H1 (cell line): Measurements from ENCODE around the gene PDXDC1. TPM values are rescaled to one million over a fixed set of nuclear protein-coding genes. Genes with fewer than 3 reads are reported as not detected.

ENCODE experiments used
- CTCF ChIA-PET: fragments of 300-600 bp; sonication (Branson Sonifier 250); formaldehyde crosslinking; loops from one replicate; lab custom pipeline; 2021; ENCODE audit not compliant: partially characterized antibody; lab: Charles Lee
- POLR2A ChIA-PET: fragments of 300-600 bp; sonication (Branson Sonifier 250); formaldehyde crosslinking; loops from one replicate; lab custom pipeline; 2021; ENCODE audit warnings: inconsistent platforms; ENCODE audit not compliant: partially characterized antibody; lab: Charles Lee
- DNase-seq, 2 experiments: peaks; one replicate each; pipeline versions ENCODE4 v3.0.0 to v3.0.0-alpha.2; 2010 to 2022; ENCODE audit warnings: low spot score in 2 of 2, low read depth in 1 of 2, mixed read lengths in 1 of 2
- FAIRE-seq: peaks from 2 replicates; lab custom pipeline; 2011; peaks lifted over from hg19 to GRCh38; lab: Jason Lieb, UNC
- H2AFZ ChIP-seq: 2 replicates; pipeline ENCODE4 v1.8.1; 2012; ENCODE audit warnings: low read length, inconsistent platforms
- H2AK5ac ChIP-seq: 2 replicates; pipeline ENCODE4 v1.6.1; 2013; ENCODE audit warnings: low read depth, low read length
- H2BK120ac ChIP-seq: replicated peaks from 2 replicates; pipeline ENCODE3; 2013; ENCODE audit warnings: low read depth, low read length, inconsistent platforms
- H2BK12ac ChIP-seq: 2 replicates; pipeline ENCODE4 v1.6.1; 2013; ENCODE audit warnings: low read depth, low read length
- H2BK15ac ChIP-seq: 2 replicates; pipeline ENCODE4 v1.6.1; 2013; ENCODE audit warnings: low read length
- H2BK20ac ChIP-seq: 2 replicates; pipeline ENCODE4 v1.6.1; 2013; ENCODE audit warnings: low read length
- H2BK5ac ChIP-seq: 2 replicates; pipeline ENCODE4 v1.6.1; 2013; ENCODE audit warnings: low read depth, low read length
- H3K14ac ChIP-seq: 2 replicates; pipeline ENCODE4 v1.6.1; 2013; ENCODE audit warnings: inconsistent platforms; ENCODE audit not compliant: insufficient read length
- H3K18ac ChIP-seq: 2 replicates; pipeline ENCODE4 v1.6.1; 2013; ENCODE audit warnings: low read length; ENCODE audit errors: extremely low read depth
- H3K23ac ChIP-seq: 2 replicates; pipeline ENCODE4 v1.6.1; 2013; ENCODE audit warnings: inconsistent platforms; ENCODE audit not compliant: insufficient read length
- H3K23me2 ChIP-seq: 2 replicates; pipeline ENCODE4 v1.6.1; 2013; ENCODE audit warnings: low read depth, low read length
- H3K27ac ChIP-seq: 2 replicates; pipeline ENCODE4 v1.6.1; 2011; ENCODE audit warnings: low read depth, low read length, inconsistent platforms
- H3K27me3 ChIP-seq, 4 experiments: replicated peaks in 1 of 4; 1 replicate in 1 of 4; 2 replicates in 3 of 4; pipeline versions ENCODE4 v1.6.1 to v1.8.1; 2011 to 2013; ENCODE audit warnings: low read length in 3 of 4, mild to moderate bottlenecking in 3 of 4, inconsistent platforms in 2 of 4, mixed read lengths in 2 of 4, moderate library complexity in 1 of 4; ENCODE audit not compliant: control insufficient read depth in 3 of 4, insufficient read depth in 3 of 4; ENCODE audit errors: extremely low read depth in 1 of 4
- H3K36me3 ChIP-seq, 4 experiments: 2 replicates each; pipeline versions ENCODE4 v1.6.1 to v1.8.1; 2011 to 2013; ENCODE audit warnings: mild to moderate bottlenecking in 4 of 4, low read length in 3 of 4, moderate library complexity in 2 of 4, control low read depth in 1 of 4, inconsistent platforms in 1 of 4; ENCODE audit not compliant: insufficient read depth in 4 of 4, control insufficient read depth in 2 of 4
- H3K4ac ChIP-seq: replicated peaks from 2 replicates; pipeline ENCODE3; 2013; ENCODE audit warnings: low read length, low read depth, mixed read lengths, inconsistent platforms; ENCODE audit not compliant: insufficient read length
- H3K4me1 ChIP-seq, 4 experiments: replicated peaks in 1 of 4; 1 replicate in 1 of 4; 2 replicates in 3 of 4; pipeline versions ENCODE4 v1.6.1 to v1.8.1; 2011 to 2013; ENCODE audit warnings: low read length in 3 of 4, inconsistent platforms in 2 of 4, mixed read lengths in 1 of 4; ENCODE audit not compliant: insufficient read depth in 4 of 4, control insufficient read depth in 3 of 4
- H3K4me2 ChIP-seq, 2 experiments: 2 replicates each; pipeline versions ENCODE4 v1.6.1 to v1.8.1; 2011 to 2013; ENCODE audit warnings: low read depth in 2 of 2, low read length in 2 of 2, control low read depth in 1 of 2, inconsistent platforms in 1 of 2, mild to moderate bottlenecking in 1 of 2; ENCODE audit not compliant: insufficient read depth in 1 of 2
- H3K4me3 ChIP-seq, 4 experiments: fragments of 200-600, 300-600 bp in 1 of 4; sonication (generic), shearing (Covaris generic), sonication (Bioruptor Twin) in 1 of 4; 2 replicates each; pipeline versions ENCODE4 v1.5.1 to v1.8.1; 2011 to 2016; ENCODE audit warnings: low read length in 4 of 4, low read depth in 3 of 4, control low read depth in 2 of 4, inconsistent platforms in 2 of 4, mild to moderate bottlenecking in 2 of 4, mixed read lengths in 1 of 4, moderate library complexity in 1 of 4; ENCODE audit not compliant: insufficient read depth in 2 of 4; ENCODE audit errors: extremely low read depth in 1 of 4
- H3K56ac ChIP-seq: replicated peaks from 2 replicates; pipeline ENCODE3; 2013; ENCODE audit warnings: low read depth, mild to moderate bottlenecking, mixed read lengths, low read length, inconsistent platforms; ENCODE audit not compliant: insufficient read length
- H3K79me1 ChIP-seq: 2 replicates; pipeline ENCODE4 v1.6.1; 2013; ENCODE audit warnings: low read depth, low read length, control low read depth
- H3K79me2 ChIP-seq, 2 experiments: 2 replicates each; pipeline versions ENCODE4 v1.6.1 to v1.8.1; 2012 to 2013; ENCODE audit warnings: low read length in 2 of 2, mild to moderate bottlenecking in 2 of 2, inconsistent platforms in 1 of 2; ENCODE audit not compliant: insufficient read depth in 2 of 2, control insufficient read depth in 1 of 2
- H3K9ac ChIP-seq, 4 experiments: replicated peaks in 1 of 4; 1 replicate in 1 of 4; 2 replicates in 3 of 4; pipeline versions ENCODE4 v1.6.1 to v1.8.1; 2011 to 2013; ENCODE audit warnings: low read depth in 3 of 4, low read length in 3 of 4, control low read depth in 2 of 4, mild to moderate bottlenecking in 2 of 4, moderate library complexity in 2 of 4, inconsistent platforms in 1 of 4; ENCODE audit errors: extremely low read depth in 1 of 4
- H3K9me3 ChIP-seq, 2 experiments: 2 replicates each; pipeline versions ENCODE4 v1.6.1 to v1.8.1; 2012 to 2013; ENCODE audit warnings: mild to moderate bottlenecking in 2 of 2, moderate library complexity in 2 of 2, control low read depth in 1 of 2, inconsistent platforms in 1 of 2, low read depth in 1 of 2, low read length in 1 of 2, mixed read lengths in 1 of 2; ENCODE audit not compliant: insufficient read depth in 2 of 2
- H4K20me1 ChIP-seq, 2 experiments: replicated peaks in 1 of 2; 2 replicates each; pipeline versions ENCODE3 to v1.8.1; 2011 to 2013; ENCODE audit warnings: inconsistent platforms in 2 of 2, low read length in 2 of 2, mild to moderate bottlenecking in 1 of 2; ENCODE audit not compliant: insufficient read depth in 2 of 2, control insufficient read depth in 1 of 2
- H4K5ac ChIP-seq: 2 replicates; pipeline ENCODE4 v1.6.1; 2013; ENCODE audit warnings: low read length, low read depth, mixed read lengths, inconsistent platforms; ENCODE audit not compliant: insufficient read length
- H4K8ac ChIP-seq: 2 replicates; pipeline ENCODE4 v1.8.0; 2013; ENCODE audit warnings: mild to moderate bottlenecking, moderate library complexity, low read length, inconsistent platforms; ENCODE audit not compliant: insufficient read depth; ENCODE audit errors: extremely low read depth
- H4K91ac ChIP-seq: replicated peaks from 2 replicates; pipeline ENCODE3; 2013; ENCODE audit warnings: low read length, mixed read lengths, inconsistent platforms; ENCODE audit not compliant: insufficient read length
- BCL11A ChIP-seq, 2 experiments: IDR thresholded peaks; one replicate each; pipeline ENCODE4 v1.6.1; 2011; ENCODE audit warnings: low read depth in 2 of 2, low read length in 2 of 2, mild to moderate bottlenecking in 2 of 2
- CBX8 ChIP-seq: fragments of 300-800, 300-1000 bp; sonication (generic); IDR thresholded peaks from 2 replicates; pipeline ENCODE4 v1.7.1; 2016; ENCODE audit warnings: low read depth, low read length, borderline replicate concordance
- CHD2 ChIP-seq: IDR thresholded peaks from 2 replicates; pipeline ENCODE4 v1.6.1; 2012; ENCODE audit warnings: low read length, improper control_type of control experiment
- HDAC6 ChIP-seq: IDR thresholded peaks from one replicate; pipeline ENCODE4 v1.7.1; 2012; ENCODE audit warnings: low read depth, mild to moderate bottlenecking, inconsistent platforms, low read length, moderate library complexity
- KDM1A ChIP-seq: fragments of 200-600, 300-600 bp; sonication (generic); IDR thresholded peaks from 2 replicates; pipeline ENCODE4 v1.7.1; 2016; ENCODE audit warnings: mild to moderate bottlenecking, low read length, borderline replicate concordance
- KDM4A ChIP-seq: IDR thresholded peaks from one replicate; pipeline ENCODE4 v1.7.1; 2012; ENCODE audit warnings: low read depth, mild to moderate bottlenecking, moderate library complexity, low read length, inconsistent platforms; ENCODE audit not compliant: severe bottlenecking
- MAFK ChIP-seq: IDR thresholded peaks from 2 replicates; pipeline ENCODE4 v1.6.1; 2012; ENCODE audit warnings: low read depth, mild to moderate bottlenecking, improper control_type of control experiment, low read length
- RBBP5 ChIP-seq: IDR thresholded peaks from 2 replicates; pipeline ENCODE4 v1.7.1; 2012; ENCODE audit warnings: low read depth, mild to moderate bottlenecking, inconsistent platforms, low read length, moderate library complexity, borderline replicate concordance
- SP1 ChIP-seq: IDR thresholded peaks from 2 replicates; pipeline ENCODE4 v1.6.1; 2011; ENCODE audit warnings: low read depth, low read length
- SP4 ChIP-seq: IDR thresholded peaks from 2 replicates; pipeline ENCODE4 v1.6.1; 2012; ENCODE audit warnings: low read length, inconsistent platforms
- TCF12 ChIP-seq: IDR thresholded peaks from 2 replicates; pipeline ENCODE4 v1.6.1; 2011; ENCODE audit warnings: low read depth, mild to moderate bottlenecking, low read length
- WGBS, 2 experiments: shearing (Covaris generic) in 1 of 2; methylation state at CpG; one replicate each; pipeline versions ENCODE4 v1.1.6 to v1.1.7; 2013 to 2015; ENCODE audit warnings: low lambda C conversion rate in 2 of 2, mixed read lengths in 2 of 2, inconsistent platforms in 1 of 2, low coverage in 1 of 2, missing lambda C conversion rate in 1 of 2; ENCODE audit not compliant: insufficient replicate concordance in 2 of 2, insufficient coverage in 1 of 2, insufficient read length in 1 of 2; ENCODE audit errors: extremely low coverage in 1 of 2, missing lambda C conversion rate in 1 of 2; 5-methylcytosine and 5-hydroxymethylcytosine counted together
- polyA plus RNA-seq, 7 experiments: library from polyadenylated mRNA; depleted of rRNA in 3 of 7; stranded (reverse) in 5 of 7; unstranded in 2 of 7; fragments of >200 nt in 5 of 7; fragments of 200-250 nt in 2 of 7; gene quantifications; 1 replicate in 5 of 7; 2 replicates in 1 of 7; 4 replicates in 1 of 7; pipeline versions ENCODE4 v1.2.1 to v1.2.3, GENCODE V29; 2011 to 2013; ENCODE audit warnings: missing spikeins in 2 of 7, mixed read lengths in 2 of 7
- total RNA-seq: library from RNA; stranded (reverse); fragmentation: NEBNext Ultra II Directional; extraction: Animal tissue kit (Norgen Biotek cat#: 25700); gene quantifications from 2 replicates; pipeline ENCODE4 v1.2.1, GENCODE V29; 2021
- TF ChIP-seq, protein P1 (sequence below): IDR thresholded peaks from 2 replicates; pipeline ENCODE4 v1.6.1; 2012; ENCODE audit warnings: inconsistent platforms
- TF ChIP-seq, protein P2 (sequence below): IDR thresholded peaks from 2 replicates; pipeline ENCODE4 v1.6.1; 2012; ENCODE audit warnings: low read length, inconsistent platforms

Gene PDXDC1
- total and polyA plus RNA-seq, 2 of the 8 experiments (the other 6 are each of a cell fraction or from before 2014, with no cell fraction given), result 56.6 to 118 TPM

- H2BK15ac ChIP-seq, result no peak overlapping the region
- TF ChIP-seq KDM4A, result no peak
- TF ChIP-seq SP4, result no peak
- no peak for TF ChIP-seq CBX8
- TF ChIP-seq SP1, result no peak
- no peak for TF ChIP-seq MAFK
- TF ChIP-seq TCF12, result no peak
- TF ChIP-seq RBBP5, result no peak
- TF ChIP-seq, protein P1, sequence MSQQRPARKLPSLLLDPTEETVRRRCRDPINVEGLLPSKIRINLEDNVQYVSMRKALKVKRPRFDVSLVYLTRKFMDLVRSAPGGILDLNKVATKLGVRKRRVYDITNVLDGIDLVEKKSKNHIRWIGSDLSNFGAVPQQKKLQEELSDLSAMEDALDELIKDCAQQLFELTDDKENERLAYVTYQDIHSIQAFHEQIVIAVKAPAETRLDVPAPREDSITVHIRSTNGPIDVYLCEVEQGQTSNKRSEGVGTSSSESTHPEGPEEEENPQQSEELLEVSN, result no peak
- no peak for TF ChIP-seq HDAC6
- TF ChIP-seq BCL11A (IDR thresholded peaks at IDR 0.05; ENCODE audit: low read depth in 2 of 2, low read length in 2 of 2), result no peak
- no peak for TF ChIP-seq KDM1A
- no peak for TF ChIP-seq CHD2
- TF ChIP-seq, protein P2, sequence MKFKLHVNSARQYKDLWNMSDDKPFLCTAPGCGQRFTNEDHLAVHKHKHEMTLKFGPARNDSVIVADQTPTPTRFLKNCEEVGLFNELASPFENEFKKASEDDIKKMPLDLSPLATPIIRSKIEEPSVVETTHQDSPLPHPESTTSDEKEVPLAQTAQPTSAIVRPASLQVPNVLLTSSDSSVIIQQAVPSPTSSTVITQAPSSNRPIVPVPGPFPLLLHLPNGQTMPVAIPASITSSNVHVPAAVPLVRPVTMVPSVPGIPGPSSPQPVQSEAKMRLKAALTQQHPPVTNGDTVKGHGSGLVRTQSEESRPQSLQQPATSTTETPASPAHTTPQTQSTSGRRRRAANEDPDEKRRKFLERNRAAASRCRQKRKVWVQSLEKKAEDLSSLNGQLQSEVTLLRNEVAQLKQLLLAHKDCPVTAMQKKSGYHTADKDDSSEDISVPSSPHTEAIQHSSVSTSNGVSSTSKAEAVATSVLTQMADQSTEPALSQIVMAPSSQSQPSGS, result no peak
Measured at GRCh38 chr16:15031179-15031578, 56.4 kb downstream of the PDXDC1 start.

More at GRCh38 chr16:15031179-15031578, 56.4 kb downstream of the PDXDC1 start:
- H2BK120ac ChIP-seq, result no peak overlapping the region
- no peaks in the 10 kb centered on the region for H3K27me3 ChIP-seq
- H2AFZ ChIP-seq, result no peak overlapping the region
- no peaks in the 10 kb centered on the region for H3K79me1 ChIP-seq
- peaks cover 1% of the 10 kb centered on the region; the same call in 1 of the 2 replicates for H3K23me2 ChIP-seq
- H4K91ac ChIP-seq, result no peak overlapping the region
- H3K56ac ChIP-seq, result no peak overlapping the region
- H3K9me3 ChIP-seq, result no peaks in the 10 kb centered on the region
- ChIA-PET CTCF (interaction anchor here (1.2 kb wide), 1 partner anchor 69 kb away, joined by 3 read pairs; no protein-coding TSS in a partner anchor), POLR2A (no interaction called here)
- FAIRE-seq, result no peak
- H4K8ac ChIP-seq, result no peak overlapping the region
- H2BK12ac ChIP-seq, result no peak overlapping the region
- WGBS, 2 experiments, result 93% methylated on average over 2 of the region's 2 CpGs; no CpG with 5 or more reads in 1 of the 2 experiments
- no peaks in the 10 kb centered on the region for H3K4me1 ChIP-seq
- DNase-seq, result no peak
- no peak overlapping the region for H3K4me3 ChIP-seq
- H4K5ac ChIP-seq, result no peak overlapping the region
- no peak overlapping the region for H2AK5ac ChIP-seq
- H3K18ac ChIP-seq, result no peak overlapping the region
- H3K27ac ChIP-seq, result no peak overlapping the region
- no peak overlapping the region for H2BK20ac ChIP-seq
- no peak overlapping the region for H3K9ac ChIP-seq
- H3K4me2 ChIP-seq, result no peak overlapping the region
- no peaks in the 10 kb centered on the region for H3K79me2 ChIP-seq
- H3K23ac ChIP-seq, result no peak overlapping the region
- no peak overlapping the region for H3K4ac ChIP-seq
- peaks cover 3 to 4% of the 10 kb centered on the region in 2 experiments for H4K20me1 ChIP-seq
- no peak overlapping the region for H3K14ac ChIP-seq
- H3K36me3 ChIP-seq, result peaks cover 13 to 44% (median 38%) of the 10 kb centered on the region in 4 experiments; a peak in 7 of 8 replicates
- H2BK5ac ChIP-seq, result no peak overlapping the region
